Measurements from ENCODE around the gene HSPB9.

DNA sequence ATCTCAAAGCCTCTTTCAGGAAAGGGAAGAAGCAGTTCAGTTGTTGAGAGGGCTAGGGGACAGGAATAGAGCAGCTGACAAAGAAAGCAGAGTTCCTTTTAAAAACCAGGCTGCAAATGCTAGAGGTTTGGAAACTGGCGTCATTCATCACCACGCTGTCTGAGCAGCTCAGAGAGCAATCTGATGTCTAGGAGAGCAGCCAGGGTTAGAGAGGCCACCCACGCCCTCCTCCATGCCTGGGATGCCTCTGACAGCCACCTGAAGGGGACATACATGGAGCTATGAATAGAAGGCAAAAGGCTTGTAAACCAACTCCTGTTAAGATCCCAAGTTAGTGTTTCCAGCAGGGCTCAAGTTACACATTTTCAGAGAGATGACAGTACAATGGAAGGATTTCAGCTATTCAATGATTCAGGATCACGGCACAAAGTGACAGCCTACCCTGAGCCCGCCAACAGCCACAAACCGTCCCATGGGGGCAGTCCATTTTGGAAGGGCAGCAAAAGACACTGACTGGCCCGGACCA is 19.8 kb downstream of the HSPB9 start:
- TF ChIP-seq TAF1 (IDR thresholded peaks at IDR 0.05; ENCODE audit: low read depth): no peak
- TF ChIP-seq TCF12 (IDR thresholded peaks at IDR 0.05; ENCODE audit: low read depth): no peak
- no peak for TF ChIP-seq USF1 (IDR thresholded peaks at IDR 0.05)
- TF ChIP-seq, protein P1, sequence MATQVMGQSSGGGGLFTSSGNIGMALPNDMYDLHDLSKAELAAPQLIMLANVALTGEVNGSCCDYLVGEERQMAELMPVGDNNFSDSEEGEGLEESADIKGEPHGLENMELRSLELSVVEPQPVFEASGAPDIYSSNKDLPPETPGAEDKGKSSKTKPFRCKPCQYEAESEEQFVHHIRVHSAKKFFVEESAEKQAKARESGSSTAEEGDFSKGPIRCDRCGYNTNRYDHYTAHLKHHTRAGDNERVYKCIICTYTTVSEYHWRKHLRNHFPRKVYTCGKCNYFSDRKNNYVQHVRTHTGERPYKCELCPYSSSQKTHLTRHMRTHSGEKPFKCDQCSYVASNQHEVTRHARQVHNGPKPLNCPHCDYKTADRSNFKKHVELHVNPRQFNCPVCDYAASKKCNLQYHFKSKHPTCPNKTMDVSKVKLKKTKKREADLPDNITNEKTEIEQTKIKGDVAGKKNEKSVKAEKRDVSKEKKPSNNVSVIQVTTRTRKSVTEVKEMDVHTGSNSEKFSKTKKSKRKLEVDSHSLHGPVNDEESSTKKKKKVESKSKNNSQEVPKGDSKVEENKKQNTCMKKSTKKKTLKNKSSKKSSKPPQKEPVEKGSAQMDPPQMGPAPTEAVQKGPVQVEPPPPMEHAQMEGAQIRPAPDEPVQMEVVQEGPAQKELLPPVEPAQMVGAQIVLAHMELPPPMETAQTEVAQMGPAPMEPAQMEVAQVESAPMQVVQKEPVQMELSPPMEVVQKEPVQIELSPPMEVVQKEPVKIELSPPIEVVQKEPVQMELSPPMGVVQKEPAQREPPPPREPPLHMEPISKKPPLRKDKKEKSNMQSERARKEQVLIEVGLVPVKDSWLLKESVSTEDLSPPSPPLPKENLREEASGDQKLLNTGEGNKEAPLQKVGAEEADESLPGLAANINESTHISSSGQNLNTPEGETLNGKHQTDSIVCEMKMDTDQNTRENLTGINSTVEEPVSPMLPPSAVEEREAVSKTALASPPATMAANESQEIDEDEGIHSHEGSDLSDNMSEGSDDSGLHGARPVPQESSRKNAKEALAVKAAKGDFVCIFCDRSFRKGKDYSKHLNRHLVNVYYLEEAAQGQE (IDR thresholded peaks at IDR 0.05; ENCODE audit: low read depth): no peak
- no peak for TF ChIP-seq YY1 (IDR thresholded peaks at IDR 0.05; ENCODE audit: low read depth)
- no peak for TF ChIP-seq CEBPB (IDR thresholded peaks at IDR 0.05)
- TF ChIP-seq EP300 (IDR thresholded peaks at IDR 0.05; ENCODE audit: borderline replicate concordance): no peak
- no peak for TF ChIP-seq CREB1 (IDR thresholded peaks at IDR 0.05; ENCODE audit: low read depth)
- TF ChIP-seq NFIC (IDR thresholded peaks at IDR 0.05): no peak
- peak; percentile 30; the same call in 1 of the 2 replicates for TF ChIP-seq EGR1 (IDR thresholded peaks at IDR 0.05)
- TF ChIP-seq RAD21 (IDR thresholded peaks at IDR 0.05; ENCODE audit: low read depth): no peak
- no peak for TF ChIP-seq FOXM1 (IDR thresholded peaks at IDR 0.05; ENCODE audit: borderline replicate concordance, low read depth)
- TF ChIP-seq, protein P2, sequence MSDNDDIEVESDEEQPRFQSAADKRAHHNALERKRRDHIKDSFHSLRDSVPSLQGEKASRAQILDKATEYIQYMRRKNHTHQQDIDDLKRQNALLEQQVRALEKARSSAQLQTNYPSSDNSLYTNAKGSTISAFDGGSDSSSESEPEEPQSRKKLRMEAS (IDR thresholded peaks at IDR 0.05): no peak
- peak; percentile 40; the same call in 1 of the 2 replicates for TF ChIP-seq TEAD4 (IDR thresholded peaks at IDR 0.05)

Measured in Ishikawa (cell line).